H1 (cell line): Measurements from ENCODE around the gene PVR. TPM values are rescaled to one million over a fixed set of nuclear protein-coding genes. Genes with fewer than 3 reads are reported as not detected.

ENCODE experiments used
- CTCF ChIA-PET: fragments of 300-600 bp; sonication (Branson Sonifier 250); formaldehyde crosslinking; loops from one replicate; lab custom pipeline; 2021; ENCODE audit not compliant: partially characterized antibody; lab: Charles Lee
- POLR2A ChIA-PET: fragments of 300-600 bp; sonication (Branson Sonifier 250); formaldehyde crosslinking; loops from one replicate; lab custom pipeline; 2021; ENCODE audit warnings: inconsistent platforms; ENCODE audit not compliant: partially characterized antibody; lab: Charles Lee
- DNase-seq, 2 experiments: peaks; one replicate each; pipeline versions ENCODE4 v3.0.0 to v3.0.0-alpha.2; 2010 to 2022; ENCODE audit warnings: low spot score in 2 of 2, low read depth in 1 of 2, mixed read lengths in 1 of 2
- FAIRE-seq: peaks from 2 replicates; lab custom pipeline; 2011; peaks lifted over from hg19 to GRCh38; lab: Jason Lieb, UNC
- H2AFZ ChIP-seq: 2 replicates; pipeline ENCODE4 v1.8.1; 2012; ENCODE audit warnings: low read length, inconsistent platforms
- H2AK5ac ChIP-seq: 2 replicates; pipeline ENCODE4 v1.6.1; 2013; ENCODE audit warnings: low read depth, low read length
- H2BK120ac ChIP-seq: replicated peaks from 2 replicates; pipeline ENCODE3; 2013; ENCODE audit warnings: low read depth, low read length, inconsistent platforms
- H2BK12ac ChIP-seq: 2 replicates; pipeline ENCODE4 v1.6.1; 2013; ENCODE audit warnings: low read depth, low read length
- H2BK15ac ChIP-seq: 2 replicates; pipeline ENCODE4 v1.6.1; 2013; ENCODE audit warnings: low read length
- H2BK20ac ChIP-seq: 2 replicates; pipeline ENCODE4 v1.6.1; 2013; ENCODE audit warnings: low read length
- H2BK5ac ChIP-seq: 2 replicates; pipeline ENCODE4 v1.6.1; 2013; ENCODE audit warnings: low read depth, low read length
- H3K14ac ChIP-seq: 2 replicates; pipeline ENCODE4 v1.6.1; 2013; ENCODE audit warnings: inconsistent platforms; ENCODE audit not compliant: insufficient read length
- H3K18ac ChIP-seq: 2 replicates; pipeline ENCODE4 v1.6.1; 2013; ENCODE audit warnings: low read length; ENCODE audit errors: extremely low read depth
- H3K23ac ChIP-seq: 2 replicates; pipeline ENCODE4 v1.6.1; 2013; ENCODE audit warnings: inconsistent platforms; ENCODE audit not compliant: insufficient read length
- H3K23me2 ChIP-seq: 2 replicates; pipeline ENCODE4 v1.6.1; 2013; ENCODE audit warnings: low read depth, low read length
- H3K27ac ChIP-seq: 2 replicates; pipeline ENCODE4 v1.6.1; 2011; ENCODE audit warnings: low read depth, low read length, inconsistent platforms
- H3K27me3 ChIP-seq, 4 experiments: replicated peaks in 1 of 4; 1 replicate in 1 of 4; 2 replicates in 3 of 4; pipeline versions ENCODE4 v1.6.1 to v1.8.1; 2011 to 2013; ENCODE audit warnings: low read length in 3 of 4, mild to moderate bottlenecking in 3 of 4, inconsistent platforms in 2 of 4, mixed read lengths in 2 of 4, moderate library complexity in 1 of 4; ENCODE audit not compliant: control insufficient read depth in 3 of 4, insufficient read depth in 3 of 4; ENCODE audit errors: extremely low read depth in 1 of 4
- H3K36me3 ChIP-seq, 4 experiments: 2 replicates each; pipeline versions ENCODE4 v1.6.1 to v1.8.1; 2011 to 2013; ENCODE audit warnings: mild to moderate bottlenecking in 4 of 4, low read length in 3 of 4, moderate library complexity in 2 of 4, control low read depth in 1 of 4, inconsistent platforms in 1 of 4; ENCODE audit not compliant: insufficient read depth in 4 of 4, control insufficient read depth in 2 of 4
- H3K4ac ChIP-seq: replicated peaks from 2 replicates; pipeline ENCODE3; 2013; ENCODE audit warnings: low read length, low read depth, mixed read lengths, inconsistent platforms; ENCODE audit not compliant: insufficient read length
- H3K4me1 ChIP-seq, 4 experiments: replicated peaks in 1 of 4; 1 replicate in 1 of 4; 2 replicates in 3 of 4; pipeline versions ENCODE4 v1.6.1 to v1.8.1; 2011 to 2013; ENCODE audit warnings: low read length in 3 of 4, inconsistent platforms in 2 of 4, mixed read lengths in 1 of 4; ENCODE audit not compliant: insufficient read depth in 4 of 4, control insufficient read depth in 3 of 4
- H3K4me2 ChIP-seq, 2 experiments: 2 replicates each; pipeline versions ENCODE4 v1.6.1 to v1.8.1; 2011 to 2013; ENCODE audit warnings: low read depth in 2 of 2, low read length in 2 of 2, control low read depth in 1 of 2, inconsistent platforms in 1 of 2, mild to moderate bottlenecking in 1 of 2; ENCODE audit not compliant: insufficient read depth in 1 of 2
- H3K4me3 ChIP-seq, 4 experiments: fragments of 200-600, 300-600 bp in 1 of 4; sonication (generic), shearing (Covaris generic), sonication (Bioruptor Twin) in 1 of 4; 2 replicates each; pipeline versions ENCODE4 v1.5.1 to v1.8.1; 2011 to 2016; ENCODE audit warnings: low read length in 4 of 4, low read depth in 3 of 4, control low read depth in 2 of 4, inconsistent platforms in 2 of 4, mild to moderate bottlenecking in 2 of 4, mixed read lengths in 1 of 4, moderate library complexity in 1 of 4; ENCODE audit not compliant: insufficient read depth in 2 of 4; ENCODE audit errors: extremely low read depth in 1 of 4
- H3K56ac ChIP-seq: replicated peaks from 2 replicates; pipeline ENCODE3; 2013; ENCODE audit warnings: low read depth, mild to moderate bottlenecking, mixed read lengths, low read length, inconsistent platforms; ENCODE audit not compliant: insufficient read length
- H3K79me1 ChIP-seq: 2 replicates; pipeline ENCODE4 v1.6.1; 2013; ENCODE audit warnings: low read depth, low read length, control low read depth
- H3K79me2 ChIP-seq, 2 experiments: 2 replicates each; pipeline versions ENCODE4 v1.6.1 to v1.8.1; 2012 to 2013; ENCODE audit warnings: low read length in 2 of 2, mild to moderate bottlenecking in 2 of 2, inconsistent platforms in 1 of 2; ENCODE audit not compliant: insufficient read depth in 2 of 2, control insufficient read depth in 1 of 2
- H3K9ac ChIP-seq, 4 experiments: replicated peaks in 1 of 4; 1 replicate in 1 of 4; 2 replicates in 3 of 4; pipeline versions ENCODE4 v1.6.1 to v1.8.1; 2011 to 2013; ENCODE audit warnings: low read depth in 3 of 4, low read length in 3 of 4, control low read depth in 2 of 4, mild to moderate bottlenecking in 2 of 4, moderate library complexity in 2 of 4, inconsistent platforms in 1 of 4; ENCODE audit errors: extremely low read depth in 1 of 4
- H3K9me3 ChIP-seq, 2 experiments: 2 replicates each; pipeline versions ENCODE4 v1.6.1 to v1.8.1; 2012 to 2013; ENCODE audit warnings: mild to moderate bottlenecking in 2 of 2, moderate library complexity in 2 of 2, control low read depth in 1 of 2, inconsistent platforms in 1 of 2, low read depth in 1 of 2, low read length in 1 of 2, mixed read lengths in 1 of 2; ENCODE audit not compliant: insufficient read depth in 2 of 2
- H4K20me1 ChIP-seq, 2 experiments: replicated peaks in 1 of 2; 2 replicates each; pipeline versions ENCODE3 to v1.8.1; 2011 to 2013; ENCODE audit warnings: inconsistent platforms in 2 of 2, low read length in 2 of 2, mild to moderate bottlenecking in 1 of 2; ENCODE audit not compliant: insufficient read depth in 2 of 2, control insufficient read depth in 1 of 2
- H4K5ac ChIP-seq: 2 replicates; pipeline ENCODE4 v1.6.1; 2013; ENCODE audit warnings: low read length, low read depth, mixed read lengths, inconsistent platforms; ENCODE audit not compliant: insufficient read length
- H4K8ac ChIP-seq: 2 replicates; pipeline ENCODE4 v1.8.0; 2013; ENCODE audit warnings: mild to moderate bottlenecking, moderate library complexity, low read length, inconsistent platforms; ENCODE audit not compliant: insufficient read depth; ENCODE audit errors: extremely low read depth
- H4K91ac ChIP-seq: replicated peaks from 2 replicates; pipeline ENCODE3; 2013; ENCODE audit warnings: low read length, mixed read lengths, inconsistent platforms; ENCODE audit not compliant: insufficient read length
- RXRA ChIP-seq: IDR thresholded peaks from 2 replicates; pipeline ENCODE4 v1.6.1; 2011; ENCODE audit warnings: low read depth, mild to moderate bottlenecking, low read length, moderate library complexity; ENCODE audit not compliant: insufficient read depth
- whole genome bisulfite sequencing, 2 experiments: shearing (Covaris generic) in 1 of 2; methylation state at CpG; one replicate each; pipeline versions ENCODE4 v1.1.6 to v1.1.7; 2013 to 2015; ENCODE audit warnings: low lambda C conversion rate in 2 of 2, mixed read lengths in 2 of 2, inconsistent platforms in 1 of 2, low coverage in 1 of 2, missing lambda C conversion rate in 1 of 2; ENCODE audit not compliant: insufficient replicate concordance in 2 of 2, insufficient coverage in 1 of 2, insufficient read length in 1 of 2; ENCODE audit errors: extremely low coverage in 1 of 2, missing lambda C conversion rate in 1 of 2; 5-methylcytosine and 5-hydroxymethylcytosine counted together
- polyA plus RNA-seq, 7 experiments: library from polyadenylated mRNA; depleted of rRNA in 3 of 7; stranded (reverse) in 5 of 7; unstranded in 2 of 7; fragments of >200 nt in 5 of 7; fragments of 200-250 nt in 2 of 7; gene quantifications; 1 replicate in 5 of 7; 2 replicates in 1 of 7; 4 replicates in 1 of 7; pipeline versions ENCODE4 v1.2.1 to v1.2.3, GENCODE V29; 2011 to 2013; ENCODE audit warnings: missing spikeins in 2 of 7, mixed read lengths in 2 of 7
- total RNA-seq: library from RNA; stranded (reverse); fragmentation: NEBNext Ultra II Directional; extraction: Animal tissue kit (Norgen Biotek cat#: 25700); gene quantifications from 2 replicates; pipeline ENCODE4 v1.2.1, GENCODE V29; 2021
- TF ChIP-seq, protein P1 (sequence below): IDR thresholded peaks from 2 replicates; pipeline ENCODE4 v1.6.1; 2011; ENCODE audit warnings: low read depth, mild to moderate bottlenecking, low read length; ENCODE audit not compliant: insufficient read depth
- TF ChIP-seq, protein P2 (sequence below): IDR thresholded peaks from 2 replicates; pipeline ENCODE4 v1.6.1; 2012; ENCODE audit warnings: inconsistent platforms
- TF ChIP-seq, protein P3 (sequence below): IDR thresholded peaks from 2 replicates; pipeline ENCODE4 v1.6.1; 2011; ENCODE audit warnings: low read length, improper control_type of control experiment

PVR gene
- total and polyA plus RNA-seq, 2 of the 8 experiments (the other 6 are each of a cell fraction or from before 2014, with no cell fraction given) = 13.3 to 14.8 TPM

DNA sequence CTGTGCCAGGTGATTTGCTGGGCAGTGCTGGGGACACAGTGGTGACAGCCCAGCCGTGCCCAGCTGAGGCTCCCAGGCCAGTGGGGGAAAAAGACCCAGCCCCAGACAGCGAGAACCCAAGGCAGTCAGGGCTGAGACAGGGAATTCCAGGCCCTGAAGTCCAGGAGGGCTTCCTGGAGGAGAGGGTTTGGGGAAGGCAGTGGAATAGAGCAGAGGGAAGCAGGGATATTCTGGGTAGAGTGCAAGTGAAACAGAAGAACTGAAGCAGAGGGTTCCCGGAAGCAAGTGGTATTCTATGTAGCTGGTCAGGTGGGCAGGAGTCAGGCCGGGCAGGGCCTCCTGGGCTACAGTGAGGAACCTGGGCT is 53.9 kb downstream of the PVR start:
- H3K79me2 ChIP-seq = no peaks in the 10 kb centered on the region
- no peaks in the 10 kb centered on the region for H3K79me1 ChIP-seq
- no peak overlapping the region for H4K91ac ChIP-seq
- 0 out of 2 replicates have a peak overlapping the region, but pooled peaks have one; percentile 61 for H2BK20ac ChIP-seq
- H3K9ac ChIP-seq = no peak overlapping the region
- H2BK15ac ChIP-seq = peak overlapping the region; percentile 61; the same call in 1 of the 2 replicates
- no peak overlapping the region for H3K4ac ChIP-seq
- H4K5ac ChIP-seq = no peak overlapping the region
- H3K18ac ChIP-seq = peak overlapping the region; percentile 48; the same call in 1 of the 2 replicates
- peak overlapping the region; percentile 14; the same call in 1 of the 2 replicates for H2BK12ac ChIP-seq
- no peak for TF ChIP-seq RXRA
- TF ChIP-seq, protein P1, sequence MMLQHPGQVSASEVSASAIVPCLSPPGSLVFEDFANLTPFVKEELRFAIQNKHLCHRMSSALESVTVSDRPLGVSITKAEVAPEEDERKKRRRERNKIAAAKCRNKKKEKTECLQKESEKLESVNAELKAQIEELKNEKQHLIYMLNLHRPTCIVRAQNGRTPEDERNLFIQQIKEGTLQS = no peak
- TF ChIP-seq, protein P2, sequence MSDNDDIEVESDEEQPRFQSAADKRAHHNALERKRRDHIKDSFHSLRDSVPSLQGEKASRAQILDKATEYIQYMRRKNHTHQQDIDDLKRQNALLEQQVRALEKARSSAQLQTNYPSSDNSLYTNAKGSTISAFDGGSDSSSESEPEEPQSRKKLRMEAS = no peak
- TF ChIP-seq, protein P3, sequence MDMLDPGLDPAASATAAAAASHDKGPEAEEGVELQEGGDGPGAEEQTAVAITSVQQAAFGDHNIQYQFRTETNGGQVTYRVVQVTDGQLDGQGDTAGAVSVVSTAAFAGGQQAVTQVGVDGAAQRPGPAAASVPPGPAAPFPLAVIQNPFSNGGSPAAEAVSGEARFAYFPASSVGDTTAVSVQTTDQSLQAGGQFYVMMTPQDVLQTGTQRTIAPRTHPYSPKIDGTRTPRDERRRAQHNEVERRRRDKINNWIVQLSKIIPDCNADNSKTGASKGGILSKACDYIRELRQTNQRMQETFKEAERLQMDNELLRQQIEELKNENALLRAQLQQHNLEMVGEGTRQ = no peak
- no peak overlapping the region for H3K4me3 ChIP-seq
- ChIA-PET POLR2A (no interaction called here), CTCF (interaction anchor here (0.6 to 11.2 kb wide), 4 partner anchors 8 to 73 kb away, joined by 4 to 134 read pairs (median 7); no protein-coding TSS in a partner anchor)
- no peaks in the 10 kb centered on the region for H3K23me2 ChIP-seq
- H3K27me3 ChIP-seq = no peaks in the 10 kb centered on the region
- no peak overlapping the region for H2BK120ac ChIP-seq
- no peak overlapping the region for H2AFZ ChIP-seq
- whole genome bisulfite sequencing, 2 experiments = 84% methylated on average over 4 of the region's 4 CpGs; no CpG with 5 or more reads in 1 of the 2 experiments
- H3K27ac ChIP-seq = no peak overlapping the region
- no peak overlapping the region for H3K4me2 ChIP-seq
- no peaks in the 10 kb centered on the region for H3K36me3 ChIP-seq
- H3K14ac ChIP-seq = no peak overlapping the region
- peaks cover 0 to 7% (median 2%) of the 10 kb centered on the region in 4 experiments; a peak in 3 of 7 replicates for H3K4me1 ChIP-seq
- no peaks in the 10 kb centered on the region for H3K9me3 ChIP-seq
- H2AK5ac ChIP-seq = no peak overlapping the region
- H3K56ac ChIP-seq = no peak overlapping the region
- H2BK5ac ChIP-seq = no peak overlapping the region
- H3K23ac ChIP-seq = no peak overlapping the region
- H4K20me1 ChIP-seq = no peaks in the 10 kb centered on the region
- FAIRE-seq = no peak
- no peak overlapping the region for H4K8ac ChIP-seq
- no peak for DNase-seq
